Measurements from ENCODE around the gene ZNF831. TPM values are rescaled to one million over a fixed set of nuclear protein-coding genes. Genes with fewer than 3 reads are reported as not detected.

ZNF831 gene
- total RNA-seq, 4 donors from 2014 or later = 0.15 to 1.2 (median 0.37) TPM

GRCh38 chr20:59204165-59204894 lies 40.7 kb downstream of the ZNF831 start:
- TF ChIP-seq EP300 (IDR thresholded peaks at IDR 0.05) (no peak), POLR2A (IDR thresholded peaks at IDR 0.05) (no peak), CTCF (IDR thresholded peaks at IDR 0.05) (no peak), POLR2AphosphoS5 (IDR thresholded peaks at IDR 0.05) (no peak)
- Histone ChIP-seq H3K9me3 (peaks cover 0 to 10% (median 0%) of the 10 kb centered on the region in 3 donors), H3K4me3 (no peak overlapping the region), H3K27me3 (peaks cover 56% of the 10 kb centered on the region), H3K27ac (no peak overlapping the region), H3K4me1 (no peaks in the 10 kb centered on the region), H3K36me3 (no peaks in the 10 kb centered on the region)
- WGBS, 2 donors (ENCODE audit: low coverage in 1 of 2) = 33 to 46% methylated on average over 4 to 10 of the region's 10 CpGs
- no peak for ATAC-seq

- WGBS, 2 donors (ENCODE audit: low coverage in 1 of 2) = 71 to 79% methylated on average over 3 to 4 of the region's 6 CpGs
- H3K36me3 ChIP-seq = no peaks in the 10 kb centered on the region
- H3K27ac ChIP-seq = no peak overlapping the region
- no peak overlapping the region for H3K4me3 ChIP-seq
- peaks cover 0 to 5% (median 0%) of the 10 kb centered on the region in 3 donors for H3K9me3 ChIP-seq
- TF ChIP-seq POLR2A (IDR thresholded peaks at IDR 0.05) = no peak
- peaks cover 63% of the 10 kb centered on the region for H3K27me3 ChIP-seq
- ATAC-seq = no peak
- H3K4me1 ChIP-seq = no peaks in the 10 kb centered on the region
These were observed 41.4 kb downstream of the ZNF831 start for GRCh38 chr20:59205044-59205443.

GRCh38 chr20:59207235-59207634 lies 43.6 kb downstream of the ZNF831 start:
- 80 to 100% methylated on average over 1 to 2 of the region's 2 CpGs for WGBS, 2 donors (ENCODE audit: low coverage in 1 of 2)
- TF ChIP-seq EP300 (IDR thresholded peaks at IDR 0.05) (no peak), POLR2AphosphoS5 (IDR thresholded peaks at IDR 0.05) (no peak), CTCF (IDR thresholded peaks at IDR 0.05) (no peak), POLR2A (IDR thresholded peaks at IDR 0.05) (no peak)
- no peak overlapping the region for H3K4me3 ChIP-seq
- H3K27ac ChIP-seq = no peak overlapping the region
- ATAC-seq = no peak
- peaks cover 68% of the 10 kb centered on the region for H3K27me3 ChIP-seq
- H3K36me3 ChIP-seq = no peaks in the 10 kb centered on the region
- H3K4me1 ChIP-seq = no peaks in the 10 kb centered on the region
- no peaks in the 10 kb centered on the region for H3K9me3 ChIP-seq

- Histone ChIP-seq H3K36me3 (no peaks in the 10 kb centered on the region), H3K4me1 (no peaks in the 10 kb centered on the region), H3K27me3 (peaks cover 69% of the 10 kb centered on the region), H3K4me3 (no peak overlapping the region), H3K9me3 (no peaks in the 10 kb centered on the region), H3K27ac (no peak overlapping the region)
- TF ChIP-seq CTCF (IDR thresholded peaks at IDR 0.05) = peak in 3 of 4 experiments; percentile 16 to 43 (median 25)
- TF ChIP-seq POLR2A (IDR thresholded peaks at IDR 0.05) = no peak
- no peak for ATAC-seq
- no CpG with 5 or more reads among the region's 2 CpGs for WGBS, 2 donors (ENCODE audit: low coverage in 1 of 2)
These were observed 44.2 kb downstream of the ZNF831 start for GRCh38 chr20:59207742-59208357.

DNA sequence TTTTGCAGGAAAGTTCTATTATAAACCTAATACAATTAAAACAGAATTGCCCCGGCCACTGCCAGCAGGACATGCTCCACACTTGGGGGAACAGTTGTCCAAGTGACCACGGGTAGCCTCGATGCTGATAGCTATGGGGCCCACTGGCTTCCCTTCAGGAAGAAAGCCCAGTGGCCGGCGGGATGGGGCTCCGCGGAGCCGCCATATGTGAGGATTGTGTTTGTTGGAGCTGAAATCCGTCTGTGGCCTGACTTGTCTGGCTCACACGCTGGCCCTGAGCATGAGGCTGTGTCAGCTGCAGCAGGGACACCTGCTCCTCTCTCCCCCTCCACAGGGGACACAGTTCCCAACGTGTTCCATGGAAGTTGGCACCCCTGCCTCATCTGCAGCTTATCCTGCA lies 46.6 kb downstream of the ZNF831 start:
- no peaks in the 10 kb centered on the region for H3K36me3 ChIP-seq
- TF ChIP-seq CTCF (IDR thresholded peaks at IDR 0.05) = no peak
- no peak for TF ChIP-seq EP300 (IDR thresholded peaks at IDR 0.05)
- no peak for TF ChIP-seq POLR2AphosphoS5 (IDR thresholded peaks at IDR 0.05)
- TF ChIP-seq POLR2A (IDR thresholded peaks at IDR 0.05) = no peak
- no peak overlapping the region for H3K4me3 ChIP-seq
- no peaks in the 10 kb centered on the region for H3K9me3 ChIP-seq
- H3K27ac ChIP-seq = no peak overlapping the region
- WGBS, 2 donors (ENCODE audit: low coverage in 1 of 2) = 77 to 100% methylated on average over 1 to 8 of the region's 11 CpGs
- peaks cover 55% of the 10 kb centered on the region for H3K27me3 ChIP-seq
- no peaks in the 10 kb centered on the region for H3K4me1 ChIP-seq
- no peak for ATAC-seq
